HepG2 (cell line): Measurements from ENCODE around the gene NAPSA. TPM values are rescaled to one million over a fixed set of nuclear protein-coding genes. Genes with fewer than 3 reads are reported as not detected.

Experiments
- ARHGAP35 ChIP-seq: sonication (generic); formaldehyde crosslinking; IDR thresholded peaks from 2 replicates; pipeline ENCODE4 v1.9.0; 2022; ENCODE audit warnings: mild to moderate bottlenecking, inconsistent platforms, moderate library complexity, missing genetic modification reagents, borderline replicate concordance
- ATF7 ChIP-seq, 2 experiments: fragments of 450-650 bp in 1 of 2; sonication (generic) in 1 of 2; formaldehyde crosslinking in 1 of 2; IDR thresholded peaks; 2 replicates each; pipeline versions ENCODE4 v1.4.0 to v1.6.1; 2016 to 2020; ENCODE audit warnings: antibody characterized with exemption in 1 of 2, mild to moderate bottlenecking in 1 of 2, missing genetic modification reagents in 1 of 2
- ATM ChIP-seq: fragments of 450-650 bp; IDR thresholded peaks from 2 replicates; pipeline ENCODE4 v1.7.1; 2017; ENCODE audit warnings: mild to moderate bottlenecking, borderline replicate concordance
- CEBPG ChIP-seq: IDR thresholded peaks from 2 replicates; pipeline ENCODE4 v1.6.1; 2016
- CENPX ChIP-seq: sonication (generic); formaldehyde crosslinking; IDR thresholded peaks from 2 replicates; pipeline ENCODE4 v1.9.0; 2021; ENCODE audit warnings: mild to moderate bottlenecking, missing genetic modification reagents, moderate library complexity
- CHD4 ChIP-seq: fragments of 200-600 bp; sonication (generic); IDR thresholded peaks from 2 replicates; pipeline ENCODE4 v1.7.0; 2017; ENCODE audit warnings: mild to moderate bottlenecking, low read length, borderline replicate concordance
- IKZF1 ChIP-seq: fragments of 450-650 bp; IDR thresholded peaks from 2 replicates; pipeline ENCODE4 v1.7.1; 2016
- JARID2 ChIP-seq: sonication (generic); formaldehyde crosslinking; IDR thresholded peaks from 2 replicates; pipeline ENCODE4 v1.8.1; 2023; ENCODE audit warnings: missing genetic modification reagents, inconsistent platforms; ENCODE audit not compliant: insufficient replicate concordance
- KMT2B ChIP-seq: IDR thresholded peaks from 2 replicates; pipeline ENCODE4 v1.6.1; 2016; ENCODE audit warnings: missing genetic modification reagents, missing compliant biosample characterization
- MAF1 ChIP-seq: sonication (generic); formaldehyde crosslinking; IDR thresholded peaks from 2 replicates; pipeline ENCODE4 v1.5.0; 2020; ENCODE audit warnings: missing genetic modification reagents, borderline replicate concordance
- MTF1 ChIP-seq: sonication (generic); formaldehyde crosslinking; IDR thresholded peaks from 2 replicates; pipeline ENCODE4 v1.5.0; 2020; ENCODE audit warnings: missing genetic modification reagents
- NR2F2 ChIP-seq: IDR thresholded peaks from 2 replicates; pipeline ENCODE4 v1.6.1; 2012; ENCODE audit warnings: low read depth, inconsistent platforms, borderline replicate concordance
- PAF1 ChIP-seq: IDR thresholded peaks from 2 replicates; pipeline ENCODE4 v1.6.1; 2016; ENCODE audit warnings: missing genetic modification reagents, missing compliant biosample characterization
- POLR2AphosphoS2 ChIP-seq: IDR thresholded peaks from 2 replicates; pipeline ENCODE4 v1.6.1; 2011; ENCODE audit warnings: low read depth, low read length, improper control_type of control experiment
- ZBTB38 ChIP-seq: sonication (generic); formaldehyde crosslinking; IDR thresholded peaks from 2 replicates; pipeline ENCODE4 v1.5.1; 2020; ENCODE audit warnings: mild to moderate bottlenecking, missing genetic modification reagents
- ZC3H13 ChIP-seq: sonication (generic); formaldehyde crosslinking; IDR thresholded peaks from 2 replicates; pipeline ENCODE4 v1.8.1; 2023; ENCODE audit warnings: mild to moderate bottlenecking, missing genetic modification reagents, moderate library complexity
- ZNF230 ChIP-seq: sonication (generic); formaldehyde crosslinking; IDR thresholded peaks from 2 replicates; pipeline ENCODE4 v1.4.0; 2020; ENCODE audit warnings: mild to moderate bottlenecking, missing genetic modification reagents
- ZNF317 ChIP-seq: sonication (generic); formaldehyde crosslinking; IDR thresholded peaks from 2 replicates; pipeline ENCODE4 v1.5.0; 2020; ENCODE audit warnings: mild to moderate bottlenecking, missing genetic modification reagents
- ZNF326 ChIP-seq: sonication (generic); formaldehyde crosslinking; IDR thresholded peaks from 2 replicates; pipeline ENCODE4 v1.4.0; 2020; ENCODE audit warnings: missing genetic modification reagents, borderline replicate concordance
- ZNF550 ChIP-seq: sonication (generic); formaldehyde crosslinking; IDR thresholded peaks from 2 replicates; pipeline ENCODE4 v1.4.0; 2020; ENCODE audit warnings: mild to moderate bottlenecking, missing genetic modification reagents, borderline replicate concordance
- ZNF772 ChIP-seq: sonication (generic); formaldehyde crosslinking; IDR thresholded peaks from 2 replicates; pipeline ENCODE4 v1.5.0; 2020; ENCODE audit warnings: mild to moderate bottlenecking, missing genetic modification reagents
- ZNF850 ChIP-seq: sonication (generic); formaldehyde crosslinking; conservative IDR thresholded peaks from 2 replicates; pipeline ENCODE4 v1.9.0; 2021; ENCODE audit warnings: mild to moderate bottlenecking, missing genetic modification reagents
- polyA plus RNA-seq, 8 experiments: library from polyadenylated mRNA; depleted of rRNA in 3 of 8; stranded (reverse) in 7 of 8; unstranded in 1 of 8; fragments of >200 nt; fragmentation: Illumina TruSeq in 4 of 8; extraction: Trizol in 4 of 8; gene quantifications; 2 replicates each; pipeline versions ENCODE4 v1.2.1 to v1.2.3, GENCODE V29; 2011 to 2016; ENCODE audit warnings: low read depth in 4 of 8, missing spikeins in 1 of 8, mixed read lengths in 1 of 8; ENCODE audit not compliant: insufficient read depth in 1 of 8
- total RNA-seq, 5 experiments: library from RNA; depleted of rRNA; stranded (reverse); fragments of >200 nt; fragmentation: Illumina TruSeq; extraction: Trizol; gene quantifications; 2 replicates each; pipeline ENCODE4 v1.2.3, GENCODE V29; 2016; ENCODE audit warnings: low read depth in 1 of 5
- TF ChIP-seq, protein P1 (sequence below): sonication (generic); formaldehyde crosslinking; IDR thresholded peaks from 2 replicates; pipeline ENCODE4 v1.4.0; 2020; ENCODE audit warnings: missing genetic modification reagents, low read depth, mild to moderate bottlenecking, borderline replicate concordance
- TF ChIP-seq, protein P2 (sequence below): sonication (generic); formaldehyde crosslinking; IDR thresholded peaks from 2 replicates; pipeline ENCODE4 v1.4.0; 2020; ENCODE audit warnings: mild to moderate bottlenecking, missing genetic modification reagents
- TF ChIP-seq, protein P3 (sequence below): sonication (generic); formaldehyde crosslinking; IDR thresholded peaks from 2 replicates; pipeline ENCODE4 v1.5.0; 2020; ENCODE audit warnings: missing genetic modification reagents, mild to moderate bottlenecking, borderline replicate concordance

NAPSA gene
- total and polyA plus RNA-seq, 2 of the 13 experiments (the other 11 are each of a cell fraction or from before 2014, with no cell fraction given), result not detected

DNA sequence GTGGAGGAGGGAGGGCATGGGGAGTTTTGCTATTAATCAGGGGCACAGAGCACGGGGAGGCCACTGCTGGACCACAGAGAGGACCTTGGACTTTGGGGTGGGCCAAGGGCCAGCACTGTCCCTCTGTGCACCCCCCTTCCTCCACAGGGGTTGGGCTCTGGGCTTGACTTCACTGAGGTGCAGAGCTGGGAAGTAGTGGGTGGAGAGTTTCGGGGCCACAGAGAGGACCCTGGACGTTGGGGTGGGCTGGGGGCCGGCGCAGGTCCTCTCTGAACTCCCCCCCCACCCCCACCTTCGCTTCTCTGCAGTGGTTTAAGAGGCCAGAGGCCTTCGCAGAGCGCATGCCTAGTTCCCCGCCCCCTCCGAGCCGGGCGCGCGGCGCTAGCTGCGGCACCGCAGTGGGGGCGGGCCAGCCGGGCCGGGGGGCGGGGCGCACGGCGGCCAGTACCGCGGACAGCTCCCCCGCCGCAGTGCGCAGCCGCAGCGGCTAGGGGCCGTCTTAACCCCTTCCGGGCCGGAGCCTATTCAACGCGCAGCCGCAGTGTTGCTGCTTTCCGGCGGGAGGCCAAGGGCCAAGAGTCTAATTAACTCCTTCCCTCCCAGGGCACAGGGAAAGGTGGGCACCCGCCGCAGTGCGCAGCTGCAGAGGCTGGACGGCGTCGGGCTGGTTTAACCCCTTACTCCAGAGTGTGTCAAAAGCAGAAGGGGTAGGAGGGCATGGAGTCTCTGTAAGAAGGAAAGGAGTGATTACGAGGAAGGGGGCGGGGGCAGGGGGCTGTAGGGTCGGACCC is 39.9 kb downstream of the NAPSA start (continued):
- peak; percentile 62; the same call in 1 of the 2 replicates for TF ChIP-seq KMT2B (CRISPR knock-in tag)
- no peak for TF ChIP-seq JARID2 (CRISPR knock-in tag)
- no peak; the same call in 1 of the 2 replicates for TF ChIP-seq ZNF230 (CRISPR knock-in tag)
- TF ChIP-seq CHD4, result no peak
- no peak for TF ChIP-seq CEBPG (CRISPR knock-in tag)
- no peak for TF ChIP-seq NR2F2
- no peak for TF ChIP-seq ZNF317
- no peak for TF ChIP-seq ZNF550 (CRISPR knock-in tag)
- TF ChIP-seq, protein P1, sequence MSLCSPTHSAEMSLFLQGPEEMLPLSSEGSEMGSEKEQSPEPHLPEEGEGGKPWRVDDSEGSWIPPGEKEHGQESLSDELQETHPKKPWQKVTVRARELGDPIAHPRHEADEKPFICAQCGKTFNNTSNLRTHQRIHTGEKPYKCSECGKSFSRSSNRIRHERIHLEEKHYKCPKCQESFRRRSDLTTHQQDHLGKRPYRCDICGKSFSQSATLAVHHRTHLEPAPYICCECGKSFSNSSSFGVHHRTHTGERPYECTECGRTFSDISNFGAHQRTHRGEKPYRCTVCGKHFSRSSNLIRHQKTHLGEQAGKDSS (CRISPR knock-in tag), result no peak; the same call in 1 of the 2 replicates
- no peak for TF ChIP-seq POLR2AphosphoS2
- no peak for TF ChIP-seq IKZF1
- no peak for TF ChIP-seq MAF1 (CRISPR knock-in tag)
- TF ChIP-seq, protein P2, sequence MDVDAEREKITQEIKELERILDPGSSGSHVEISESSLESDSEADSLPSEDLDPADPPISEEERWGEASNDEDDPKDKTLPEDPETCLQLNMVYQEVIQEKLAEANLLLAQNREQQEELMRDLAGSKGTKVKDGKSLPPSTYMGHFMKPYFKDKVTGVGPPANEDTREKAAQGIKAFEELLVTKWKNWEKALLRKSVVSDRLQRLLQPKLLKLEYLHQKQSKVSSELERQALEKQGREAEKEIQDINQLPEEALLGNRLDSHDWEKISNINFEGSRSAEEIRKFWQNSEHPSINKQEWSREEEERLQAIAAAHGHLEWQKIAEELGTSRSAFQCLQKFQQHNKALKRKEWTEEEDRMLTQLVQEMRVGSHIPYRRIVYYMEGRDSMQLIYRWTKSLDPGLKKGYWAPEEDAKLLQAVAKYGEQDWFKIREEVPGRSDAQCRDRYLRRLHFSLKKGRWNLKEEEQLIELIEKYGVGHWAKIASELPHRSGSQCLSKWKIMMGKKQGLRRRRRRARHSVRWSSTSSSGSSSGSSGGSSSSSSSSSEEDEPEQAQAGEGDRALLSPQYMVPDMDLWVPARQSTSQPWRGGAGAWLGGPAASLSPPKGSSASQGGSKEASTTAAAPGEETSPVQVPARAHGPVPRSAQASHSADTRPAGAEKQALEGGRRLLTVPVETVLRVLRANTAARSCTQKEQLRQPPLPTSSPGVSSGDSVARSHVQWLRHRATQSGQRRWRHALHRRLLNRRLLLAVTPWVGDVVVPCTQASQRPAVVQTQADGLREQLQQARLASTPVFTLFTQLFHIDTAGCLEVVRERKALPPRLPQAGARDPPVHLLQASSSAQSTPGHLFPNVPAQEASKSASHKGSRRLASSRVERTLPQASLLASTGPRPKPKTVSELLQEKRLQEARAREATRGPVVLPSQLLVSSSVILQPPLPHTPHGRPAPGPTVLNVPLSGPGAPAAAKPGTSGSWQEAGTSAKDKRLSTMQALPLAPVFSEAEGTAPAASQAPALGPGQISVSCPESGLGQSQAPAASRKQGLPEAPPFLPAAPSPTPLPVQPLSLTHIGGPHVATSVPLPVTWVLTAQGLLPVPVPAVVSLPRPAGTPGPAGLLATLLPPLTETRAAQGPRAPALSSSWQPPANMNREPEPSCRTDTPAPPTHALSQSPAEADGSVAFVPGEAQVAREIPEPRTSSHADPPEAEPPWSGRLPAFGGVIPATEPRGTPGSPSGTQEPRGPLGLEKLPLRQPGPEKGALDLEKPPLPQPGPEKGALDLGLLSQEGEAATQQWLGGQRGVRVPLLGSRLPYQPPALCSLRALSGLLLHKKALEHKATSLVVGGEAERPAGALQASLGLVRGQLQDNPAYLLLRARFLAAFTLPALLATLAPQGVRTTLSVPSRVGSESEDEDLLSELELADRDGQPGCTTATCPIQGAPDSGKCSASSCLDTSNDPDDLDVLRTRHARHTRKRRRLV (CRISPR knock-in tag), result no peak
- peak; percentile 80; the same call in 1 of the 2 replicates for TF ChIP-seq ZNF772 (CRISPR knock-in tag)
- TF ChIP-seq ZNF326 (CRISPR knock-in tag), result 0 out of 2 replicates have a peak, but pooled peaks have one; percentile 33
- TF ChIP-seq CENPX (CRISPR knock-in tag), result no peak
- no peak for TF ChIP-seq ZNF850 (CRISPR knock-in tag)
- TF ChIP-seq MTF1 (CRISPR knock-in tag), result no peak
- no peak for TF ChIP-seq ATM
- TF ChIP-seq ATF7 (IDR thresholded peaks at IDR 0.05), result no peak
- TF ChIP-seq ATF7 (CRISPR knock-in tag; IDR thresholded peaks at IDR 0.05), result no peak
- TF ChIP-seq PAF1 (CRISPR knock-in tag), result no peak
- 0 out of 2 replicates have a peak, but pooled peaks have one; percentile 68 for TF ChIP-seq ZC3H13 (CRISPR knock-in tag)
- TF ChIP-seq ZBTB38 (CRISPR knock-in tag), result peak; percentile 21; the same call in 1 of the 2 replicates
- TF ChIP-seq ARHGAP35, result peak; percentile 79; the same call in 1 of the 2 replicates
- TF ChIP-seq, protein P3, sequence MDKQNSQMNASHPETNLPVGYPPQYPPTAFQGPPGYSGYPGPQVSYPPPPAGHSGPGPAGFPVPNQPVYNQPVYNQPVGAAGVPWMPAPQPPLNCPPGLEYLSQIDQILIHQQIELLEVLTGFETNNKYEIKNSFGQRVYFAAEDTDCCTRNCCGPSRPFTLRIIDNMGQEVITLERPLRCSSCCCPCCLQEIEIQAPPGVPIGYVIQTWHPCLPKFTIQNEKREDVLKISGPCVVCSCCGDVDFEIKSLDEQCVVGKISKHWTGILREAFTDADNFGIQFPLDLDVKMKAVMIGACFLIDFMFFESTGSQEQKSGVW (CRISPR knock-in tag), result no peak
